ENCODE measurements around the gene SSBP3.
"Not testable (repeated sequence)": the region's sequence is repeated elsewhere in the genome, so short reads cannot be mapped to it uniquely, and the experiment has no call there.

Gene SSBP3

DNA sequence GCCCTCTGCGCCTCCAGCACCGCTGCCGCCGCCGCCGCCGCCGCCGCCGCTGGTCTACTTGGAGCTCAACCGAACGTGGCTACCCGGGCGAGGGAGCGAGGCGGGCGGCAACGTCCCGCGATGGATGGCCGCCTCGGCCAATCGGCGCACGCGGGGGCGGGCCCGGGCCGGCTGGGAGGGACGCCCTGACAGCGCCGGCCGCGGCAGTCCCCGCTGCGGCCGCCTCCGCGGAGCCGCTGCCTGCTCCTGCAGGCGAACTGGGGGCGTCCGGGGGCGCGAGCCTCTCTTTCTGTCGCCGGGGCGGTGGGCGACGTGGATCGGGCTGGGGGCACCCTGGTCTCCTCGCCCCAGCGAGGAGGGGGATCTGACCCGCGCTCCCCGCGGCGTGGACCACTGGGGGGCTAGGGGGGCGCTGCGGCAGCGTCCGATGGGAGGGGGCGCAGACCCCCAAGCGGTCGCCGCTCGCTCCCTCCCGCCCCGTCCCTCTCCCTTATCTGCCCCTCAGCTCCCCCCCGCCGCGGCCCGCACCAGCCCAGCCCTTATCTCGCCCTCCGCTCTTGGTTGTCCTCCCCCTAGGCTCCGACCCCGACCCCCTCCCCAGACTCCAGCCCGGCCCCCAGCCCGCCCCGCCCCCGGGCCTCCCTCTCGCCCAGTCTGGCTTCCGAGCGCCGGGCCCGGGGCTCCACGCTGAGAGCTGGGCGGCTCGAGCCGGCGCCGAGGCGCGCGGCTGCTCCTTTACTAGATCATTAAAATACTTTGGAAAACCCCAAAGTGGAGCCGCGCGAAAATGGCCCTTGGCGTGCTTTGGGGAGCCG, at the start of gene SSBP3:
SSBP3 (minus strand) TSS at position 56 of the 815 bp plus-strand sequence.
- DNase-seq, result peak; percentile 93

DNA sequence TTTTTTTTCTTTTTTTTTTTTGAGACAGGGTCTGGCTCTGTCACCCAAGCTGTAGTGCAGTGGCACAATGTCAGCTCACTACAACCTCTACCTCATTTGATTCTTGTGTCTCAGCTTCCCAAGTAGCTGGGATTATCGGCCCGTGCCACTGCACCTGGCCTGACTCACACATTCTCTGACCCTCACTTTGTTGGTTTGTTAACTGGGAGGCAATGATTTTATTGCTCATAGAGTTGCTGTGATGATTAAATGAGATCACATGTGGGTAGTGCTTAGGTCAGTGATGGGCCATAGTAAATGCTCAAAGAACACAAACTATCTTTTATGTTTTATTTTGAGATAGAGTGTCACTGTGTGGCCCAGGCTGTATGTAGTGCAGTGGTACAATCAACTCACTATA, 47.3 kb upstream of the SSBP3 start:
- no peak for DNase-seq

DNA sequence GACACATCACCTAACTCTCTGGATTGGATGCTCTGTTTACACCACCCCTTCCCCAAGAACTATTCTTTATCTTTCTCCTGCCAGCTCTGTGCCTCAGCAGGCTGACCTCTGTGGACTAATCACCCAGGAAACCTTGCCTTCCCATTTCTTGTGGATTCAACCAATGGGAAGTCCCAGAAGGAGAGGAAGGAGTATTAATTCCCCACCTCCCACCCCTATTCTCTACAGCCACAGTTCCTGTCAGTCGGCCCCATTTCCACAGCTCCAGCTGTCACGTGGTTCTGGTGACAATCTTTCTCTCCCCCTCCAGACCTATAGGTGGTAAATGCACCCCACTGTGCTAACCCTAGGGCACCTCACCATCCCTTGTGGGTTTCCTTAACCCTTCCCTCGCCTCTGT, 46.8 kb upstream of the SSBP3 start:
- no peak for DNase-seq

DNA sequence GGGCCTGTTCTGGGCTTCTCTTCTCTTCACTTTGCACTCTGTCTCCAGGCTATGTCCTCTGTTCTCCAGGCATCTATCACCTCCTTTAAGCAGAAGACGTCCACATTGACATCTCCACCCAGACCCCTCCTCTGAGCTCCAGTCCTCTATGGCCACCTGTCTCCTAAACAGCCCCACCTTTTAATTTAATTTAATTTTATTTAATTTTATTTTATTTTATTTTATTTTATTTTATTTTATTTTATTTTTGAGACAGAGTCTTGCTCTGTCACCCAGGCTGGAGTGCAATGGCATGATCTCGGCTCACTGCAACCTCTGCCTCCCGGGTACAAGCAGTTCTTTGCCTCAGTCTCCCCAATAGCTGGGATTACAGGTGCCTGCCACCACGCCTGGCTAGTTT, 43.2 kb upstream of the SSBP3 start:
- DNase-seq, result not testable (repeated sequence)

DNA sequence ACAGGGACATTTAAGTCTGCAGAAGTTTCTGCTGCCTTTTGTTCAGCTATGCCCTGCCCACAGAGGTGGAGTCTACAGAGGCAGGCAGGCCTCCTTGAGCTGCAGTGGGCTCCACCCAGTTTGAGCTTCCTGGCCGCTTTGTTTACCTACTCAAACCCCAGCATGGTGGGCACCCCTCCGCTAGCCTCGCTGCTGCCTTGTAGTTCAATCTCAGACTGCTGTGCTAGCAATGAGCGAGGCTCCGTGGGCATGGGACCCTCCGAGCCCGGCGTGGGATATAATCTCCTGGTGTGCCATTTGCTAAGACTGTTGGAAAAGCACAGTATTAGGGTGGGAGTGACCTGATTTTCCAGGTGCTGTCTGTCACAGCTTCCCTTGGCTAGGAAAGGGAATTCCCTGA, 42.6 kb upstream of the SSBP3 start:
- DNase-seq, result not testable (repeated sequence)

DNA sequence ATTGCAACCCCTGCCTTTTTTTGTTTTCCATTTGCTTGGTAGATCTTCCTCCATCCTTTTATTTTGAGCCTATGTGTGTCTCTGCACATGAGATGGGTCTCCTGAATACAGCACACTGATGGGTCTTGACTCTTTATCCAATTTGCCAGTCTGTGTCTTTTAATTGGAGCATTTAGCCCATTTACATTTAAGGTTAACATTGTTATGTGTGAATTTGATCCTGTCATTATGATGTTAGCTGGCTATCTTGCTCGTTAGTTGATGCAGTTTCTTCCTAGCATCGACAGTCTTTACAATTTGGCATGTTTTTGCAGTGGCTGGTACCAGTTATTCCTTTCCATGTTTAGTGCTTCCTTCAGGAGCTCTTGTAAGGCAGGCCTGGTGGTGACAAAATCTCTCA, 40.9 kb upstream of the SSBP3 start:
- not testable (repeated sequence) for DNase-seq

DNA sequence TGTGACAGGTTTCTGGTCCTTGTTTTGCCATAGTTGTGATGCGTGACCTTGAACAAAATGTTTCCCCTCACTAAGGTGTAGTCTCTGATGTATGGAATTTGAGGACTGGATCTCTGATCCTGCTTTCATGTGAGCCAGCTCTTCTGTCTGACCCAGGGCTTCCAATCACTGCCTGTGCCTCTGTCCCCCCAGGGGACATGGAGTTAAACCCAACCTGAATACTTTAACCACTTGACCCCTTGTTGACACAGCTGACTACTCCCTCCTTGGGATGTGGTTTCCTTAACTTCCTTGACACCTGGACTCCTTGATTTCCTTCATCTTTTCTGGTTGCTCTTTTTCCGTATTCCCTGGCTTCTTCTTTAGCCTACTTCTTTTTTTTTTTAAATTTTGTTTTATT, 36.0 kb upstream of the SSBP3 start:
- DNase-seq, result no peak

DNA sequence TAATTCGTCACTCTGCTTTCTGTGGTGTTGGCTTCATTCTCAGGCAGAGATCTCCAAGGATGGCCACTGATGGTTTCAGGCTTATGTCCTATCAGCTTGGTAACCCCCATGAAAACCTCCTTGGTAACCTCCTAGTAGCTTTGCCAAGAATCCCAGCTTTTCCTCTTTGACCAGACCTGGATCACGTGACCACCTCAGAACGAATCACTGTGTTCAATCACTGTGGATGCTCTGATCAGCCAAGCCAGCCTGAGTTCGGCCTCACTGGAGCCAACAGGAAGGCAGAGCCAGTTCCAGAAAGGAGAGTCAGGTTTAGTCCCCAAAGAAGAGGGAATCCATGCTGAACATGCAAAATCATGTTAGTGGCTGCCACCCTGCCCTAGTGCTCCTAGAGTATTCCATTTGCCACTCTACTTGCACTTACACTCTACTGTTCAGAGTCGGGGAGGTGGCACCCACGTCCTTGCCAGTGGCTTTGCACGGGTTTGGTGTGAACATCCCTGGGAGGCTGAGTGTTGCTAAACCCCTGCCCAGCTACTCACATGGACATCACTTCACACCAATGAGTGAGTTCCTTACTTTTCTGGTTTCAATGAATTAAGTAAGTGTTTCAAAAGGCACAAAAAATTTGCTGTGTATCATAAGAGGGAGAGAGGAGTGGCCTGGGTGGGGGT, 33.5 kb upstream of the SSBP3 start:
- no peak for DNase-seq

DNA sequence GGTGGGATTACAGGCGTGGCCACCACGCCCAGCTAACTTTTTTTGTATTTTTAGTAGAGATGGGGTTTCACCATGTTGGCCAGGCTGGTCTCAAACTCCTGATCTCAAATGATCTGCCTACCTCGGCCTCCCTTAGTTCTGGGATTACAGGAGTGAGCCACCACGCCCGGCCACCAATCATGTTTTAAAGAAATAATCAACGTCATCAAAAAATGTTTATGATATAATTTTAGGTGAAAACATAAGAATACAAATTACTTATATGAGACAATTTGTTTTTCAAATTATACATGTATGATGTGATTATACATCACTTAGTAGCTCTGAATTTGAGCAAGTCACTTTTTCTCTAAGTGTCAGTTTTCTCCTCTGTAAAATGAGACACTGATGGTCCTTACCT, 31.6 kb upstream of the SSBP3 start:
- DNase-seq, result no peak

DNA sequence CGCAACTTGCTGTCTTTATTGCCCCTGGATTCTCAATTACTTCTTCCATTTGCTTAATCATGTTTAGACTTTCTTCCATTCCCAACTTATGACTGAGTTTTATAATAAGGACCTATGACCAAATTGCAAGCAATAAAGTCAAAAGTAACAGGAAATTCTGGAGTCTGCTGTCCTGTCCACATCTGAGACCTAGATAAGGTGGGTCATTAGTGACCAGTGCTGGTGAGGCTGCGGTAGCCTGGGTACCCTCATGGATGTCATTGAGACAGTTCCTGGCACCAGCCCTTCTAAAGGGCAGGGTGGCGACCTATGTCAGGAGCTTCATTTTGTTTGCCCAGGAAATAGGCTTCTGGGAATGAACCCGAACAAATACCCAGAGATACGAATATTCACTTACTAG, 30.6 kb upstream of the SSBP3 start:
- no peak for DNase-seq

DNA sequence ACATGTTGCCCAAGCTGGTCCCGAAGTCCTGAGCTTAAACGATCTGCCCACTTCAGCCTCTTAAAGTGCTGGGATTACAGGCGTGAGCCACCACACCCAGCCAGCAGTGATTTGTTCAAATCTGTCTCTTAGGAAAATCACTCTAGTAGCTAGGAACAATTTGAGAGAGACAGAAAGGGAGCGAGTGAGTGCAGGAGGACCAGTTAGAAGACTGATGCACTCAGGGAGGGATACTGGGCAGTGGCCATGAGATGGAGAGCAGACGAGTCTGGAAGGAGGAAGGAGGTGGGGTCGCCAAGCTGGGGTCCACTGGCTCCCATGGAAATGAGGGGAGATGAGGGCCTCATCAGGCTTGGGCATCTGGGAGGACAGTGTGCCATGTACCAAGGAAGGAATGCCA, 23.6 kb upstream of the SSBP3 start:
- no peak for DNase-seq

DNA sequence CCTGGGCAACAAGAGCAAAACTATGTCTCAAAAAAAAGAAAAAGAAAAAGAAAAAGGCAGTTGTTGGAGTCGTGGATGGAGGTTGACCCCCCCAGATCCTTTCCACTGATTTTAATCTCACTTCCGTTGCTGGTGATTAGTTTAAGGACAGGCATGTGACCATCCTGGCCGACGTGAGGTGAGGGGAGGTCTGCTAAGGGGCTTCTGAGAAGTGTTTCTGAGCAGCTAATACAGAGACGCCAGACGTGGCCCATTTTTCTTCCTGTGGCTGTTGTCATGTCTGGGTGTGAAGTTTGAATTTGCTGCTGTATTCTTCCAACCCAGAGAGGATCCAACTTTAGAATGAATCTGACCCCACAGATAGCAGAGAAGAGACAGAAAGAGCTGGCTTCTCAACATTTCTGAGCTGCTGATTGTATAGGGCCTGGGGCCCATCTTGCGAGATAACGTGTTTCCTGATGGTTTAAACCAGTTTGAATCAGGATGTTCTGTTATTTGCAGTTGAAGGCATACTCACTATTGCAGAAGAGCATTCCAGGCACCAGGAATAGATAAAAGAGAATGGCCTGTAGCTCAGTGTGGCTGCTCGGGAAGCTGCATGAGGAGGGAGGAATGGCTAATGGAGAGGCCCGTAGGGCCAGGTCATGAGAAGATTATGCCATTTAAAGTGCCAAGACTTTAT, 22.8 kb upstream of the SSBP3 start:
- no peak for DNase-seq

DNA sequence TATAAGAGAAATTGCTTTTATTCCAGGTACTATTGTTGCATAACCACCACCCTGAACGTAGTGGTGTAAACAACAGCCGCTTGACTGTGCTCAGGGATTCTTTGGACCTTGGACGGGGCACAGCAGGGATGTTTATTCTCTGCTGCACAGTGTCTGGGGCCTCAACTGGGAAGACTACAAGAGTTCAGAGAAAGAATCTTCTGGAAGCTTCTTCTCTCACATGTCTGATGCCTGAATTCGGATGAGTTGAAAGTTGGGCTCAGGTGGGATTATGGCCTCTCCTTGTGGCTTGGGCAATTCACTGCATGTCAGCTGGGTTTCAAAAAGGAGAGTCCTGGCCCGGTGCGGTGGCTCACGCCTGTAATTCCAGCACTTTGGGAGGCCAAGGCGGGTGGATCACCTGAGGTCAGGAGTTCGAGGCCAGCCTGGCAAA, 19.0 kb upstream of the SSBP3 start:
- no peak for DNase-seq

DNA sequence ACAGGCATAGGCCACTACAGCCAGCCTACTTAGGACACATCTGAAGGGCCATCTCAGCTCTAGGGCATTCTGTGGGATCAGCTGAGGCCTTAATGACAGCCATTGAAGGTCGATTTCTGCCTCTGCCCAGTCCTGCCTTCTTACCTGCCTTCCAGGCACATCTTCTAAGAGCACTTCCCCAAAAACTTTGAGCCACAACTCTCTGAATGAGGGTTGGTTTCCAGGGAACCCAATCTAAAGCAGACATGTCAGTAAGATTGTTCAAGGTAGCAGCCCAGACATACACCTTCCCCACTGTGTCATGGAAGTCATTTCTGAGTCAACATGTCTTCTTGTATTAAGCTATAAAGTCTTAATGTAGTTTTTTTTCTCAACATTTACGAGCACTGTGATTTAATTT, 18.2 kb upstream of the SSBP3 start:
- no peak for DNase-seq

DNA sequence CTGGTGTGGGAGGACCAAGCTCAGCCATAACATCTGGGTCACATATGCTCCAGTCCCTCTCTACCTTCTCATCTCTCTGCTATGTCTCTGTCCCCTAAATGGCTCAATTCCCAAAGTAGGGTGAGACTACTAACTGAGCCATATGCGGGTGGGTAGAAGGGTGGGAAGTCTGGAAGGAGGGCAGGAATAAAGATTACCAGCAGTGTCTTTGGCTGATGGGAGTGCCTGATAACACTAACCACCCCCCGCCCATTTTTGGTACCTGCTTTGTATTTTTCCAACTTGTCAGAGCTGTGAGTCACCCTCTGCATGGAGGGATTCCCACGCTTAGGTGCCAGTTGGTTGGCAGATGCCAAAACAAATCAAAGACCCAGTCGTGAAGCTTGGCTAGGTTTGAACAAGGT, 14.9 kb upstream of the SSBP3 start:
- DNase-seq, result no peak

DNA sequence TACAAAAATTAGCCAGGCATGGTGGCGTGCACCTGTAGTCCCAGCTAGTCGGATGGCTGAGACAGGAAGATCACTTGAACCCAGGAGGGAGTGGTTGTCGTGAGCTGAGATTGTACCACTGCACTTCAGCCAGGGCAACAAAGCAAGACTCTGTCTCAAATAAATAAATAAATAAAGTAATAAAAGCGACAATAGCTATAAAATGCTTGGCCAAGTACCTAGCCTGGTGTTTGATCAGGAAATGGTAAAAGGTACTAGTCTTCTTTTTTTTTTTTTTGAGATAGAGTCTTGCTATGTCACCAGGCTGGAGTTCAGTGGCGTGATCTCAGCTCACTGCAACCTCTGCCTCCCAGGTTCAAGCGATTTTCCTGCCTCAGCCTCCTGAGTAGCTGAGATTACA, 12.4 kb upstream of the SSBP3 start:
- DNase-seq, result not testable (repeated sequence)

DNA sequence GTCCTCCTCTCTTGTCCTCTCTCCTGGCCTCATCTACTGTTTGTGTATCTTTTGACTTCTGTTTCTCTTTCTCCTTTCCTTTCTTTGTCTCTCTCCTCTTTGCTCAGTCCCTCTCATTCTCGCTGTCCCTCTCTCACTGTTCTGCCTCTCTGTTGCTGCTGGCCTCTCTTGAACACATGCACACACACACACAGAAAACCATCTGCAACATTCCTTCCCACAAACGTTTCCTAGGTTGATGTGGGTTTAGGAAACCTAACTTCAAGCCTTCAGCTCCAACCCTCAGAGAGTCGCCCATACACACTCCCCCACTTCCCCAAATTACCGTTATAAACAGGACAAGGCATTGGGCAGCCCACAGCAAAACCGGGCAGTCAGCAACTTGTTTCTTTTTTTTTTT, 10.9 kb upstream of the SSBP3 start:
- DNase-seq, result no peak

DNA sequence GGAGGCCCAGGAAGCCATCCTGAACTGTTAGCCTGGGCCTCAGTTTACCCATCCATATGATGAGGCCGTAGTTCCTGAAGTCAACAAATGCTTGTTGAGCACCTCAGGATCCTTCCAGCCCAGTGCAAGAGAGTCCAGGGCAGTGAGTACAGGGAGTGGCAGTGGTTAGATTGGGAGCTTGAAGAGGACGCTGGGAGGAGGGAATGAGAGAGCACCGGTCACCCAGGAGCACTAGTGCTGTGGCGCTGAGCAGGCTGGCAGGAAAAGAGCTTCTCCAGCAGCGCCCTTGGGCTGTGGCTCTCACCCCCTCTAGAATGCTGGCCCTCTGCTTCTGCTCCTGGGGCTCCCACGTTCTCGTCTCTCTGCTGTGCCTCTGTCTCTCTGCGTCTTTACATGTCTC, 10.2 kb upstream of the SSBP3 start:
- DNase-seq, result no peak

DNA sequence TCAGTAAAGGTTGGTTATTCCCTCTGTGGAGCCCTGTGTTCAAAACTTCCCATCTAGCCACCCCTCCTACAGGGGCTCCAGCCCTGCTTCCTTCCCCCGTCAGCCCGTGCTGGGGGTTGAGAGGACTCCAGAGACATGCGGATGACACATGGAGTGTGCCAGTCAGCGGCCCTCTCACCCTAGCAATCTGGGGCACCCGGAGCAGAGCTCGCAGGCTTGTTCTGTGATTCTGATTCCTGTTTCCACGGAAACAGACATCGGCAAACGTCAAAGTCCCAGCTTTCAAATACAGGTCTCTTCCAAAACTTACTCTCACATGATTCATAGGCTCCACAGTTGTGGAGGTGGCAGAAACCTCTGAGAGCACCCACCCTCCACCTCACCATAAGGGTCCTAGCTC, 9.8 kb upstream of the SSBP3 start:
- no peak for DNase-seq

DNA sequence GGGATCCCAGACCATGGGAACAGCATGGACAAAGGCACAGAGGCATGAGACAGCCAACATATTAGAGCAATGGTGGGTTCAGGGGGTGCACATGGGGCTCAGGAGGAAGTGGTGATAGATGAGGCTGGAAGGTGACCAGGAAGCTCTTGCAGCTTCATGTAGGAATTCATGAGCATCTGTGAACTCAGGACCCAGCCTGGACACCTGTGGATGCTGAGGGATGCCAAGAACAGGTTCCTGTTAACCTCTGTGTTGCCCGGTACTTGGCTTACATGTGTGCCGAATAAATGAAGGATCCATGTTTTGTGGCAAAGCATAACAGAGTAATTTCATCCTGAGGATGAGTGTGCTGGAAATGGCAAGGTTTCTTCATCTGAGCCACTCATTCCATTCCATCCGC, 9.3 kb upstream of the SSBP3 start:
- DNase-seq, result no peak

DNA sequence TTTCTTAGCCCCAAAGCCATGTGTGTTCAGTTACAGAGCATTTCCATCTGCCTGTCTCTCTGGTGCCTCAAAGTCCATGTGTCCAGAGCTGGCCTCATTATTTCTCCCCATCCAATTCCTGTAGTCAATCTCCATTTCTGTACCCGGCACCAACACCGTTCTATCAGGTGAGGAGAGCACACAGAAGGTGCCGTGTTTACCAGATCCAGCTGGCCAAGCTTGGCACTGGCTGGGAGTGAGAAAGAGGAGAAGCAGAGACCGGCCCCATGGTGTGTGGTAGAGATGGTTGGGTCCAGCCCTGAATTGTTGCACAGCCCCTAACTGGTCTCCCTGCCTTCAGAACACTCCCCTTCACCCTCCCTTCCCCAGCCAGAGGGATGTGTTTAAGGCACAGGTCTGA, 7.5 kb upstream of the SSBP3 start:
- no peak for DNase-seq

DNA sequence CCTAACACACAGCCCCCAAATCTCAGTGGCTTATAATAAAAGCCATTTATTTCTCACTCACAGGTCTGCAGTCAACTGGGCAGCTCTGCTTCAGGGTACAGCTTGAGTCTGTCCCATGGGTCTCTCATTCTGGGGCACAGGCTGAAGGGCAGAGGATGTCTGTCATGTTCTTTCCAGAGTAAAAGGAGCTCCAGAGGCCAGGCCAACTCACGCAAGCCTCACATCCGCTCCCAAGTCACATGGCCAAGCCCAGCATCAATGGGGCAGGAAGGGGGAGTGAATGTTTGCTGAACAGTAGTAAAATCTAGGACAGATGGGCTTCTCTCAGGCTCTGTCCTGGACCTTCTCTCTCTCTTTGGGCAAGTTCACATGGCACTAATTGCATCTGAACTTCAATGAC, 7.1 kb upstream of the SSBP3 start:
- DNase-seq, result peak; percentile 17

DNA sequence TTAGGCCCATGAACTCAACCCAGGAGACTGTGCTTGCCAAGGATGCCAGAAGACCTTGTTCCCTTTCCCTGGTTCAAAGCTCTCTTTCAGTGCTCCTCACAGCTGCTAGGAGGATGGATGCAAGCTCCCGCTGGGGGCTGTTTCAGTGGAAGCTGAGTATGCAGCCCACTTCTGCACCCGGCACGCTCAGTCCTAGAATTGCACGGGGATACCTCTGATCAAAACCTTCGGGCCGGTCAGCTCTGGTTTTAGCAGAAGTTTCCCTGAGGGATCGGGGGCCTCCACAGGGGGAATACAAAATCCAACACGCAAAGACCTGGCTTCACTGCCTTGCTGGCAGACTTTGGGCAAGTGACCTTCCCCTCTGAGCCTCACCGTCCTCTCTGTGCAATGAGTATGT, 4.2 kb upstream of the SSBP3 start:
- DNase-seq, result no peak

All from NCI-H146 (cell line).